B cell (primary cell): ENCODE measurements around the gene RNF2.

ENCODE experiments used
- CTCF ChIP-seq: fragments of 200-600 bp; IDR thresholded peaks from one replicate; pipeline ENCODE4 v1.8.0; 2022; ENCODE audit warnings: antibody characterized with exemption, mild to moderate bottlenecking
- EZH2 ChIP-seq: IDR thresholded peaks from 2 replicates; pipeline ENCODE4 v1.6.1; 2012; ENCODE audit warnings: borderline replicate concordance, low read depth, mild to moderate bottlenecking, moderate library complexity, low read length; ENCODE audit not compliant: insufficient read depth, poor library complexity, severe bottlenecking

DNA sequence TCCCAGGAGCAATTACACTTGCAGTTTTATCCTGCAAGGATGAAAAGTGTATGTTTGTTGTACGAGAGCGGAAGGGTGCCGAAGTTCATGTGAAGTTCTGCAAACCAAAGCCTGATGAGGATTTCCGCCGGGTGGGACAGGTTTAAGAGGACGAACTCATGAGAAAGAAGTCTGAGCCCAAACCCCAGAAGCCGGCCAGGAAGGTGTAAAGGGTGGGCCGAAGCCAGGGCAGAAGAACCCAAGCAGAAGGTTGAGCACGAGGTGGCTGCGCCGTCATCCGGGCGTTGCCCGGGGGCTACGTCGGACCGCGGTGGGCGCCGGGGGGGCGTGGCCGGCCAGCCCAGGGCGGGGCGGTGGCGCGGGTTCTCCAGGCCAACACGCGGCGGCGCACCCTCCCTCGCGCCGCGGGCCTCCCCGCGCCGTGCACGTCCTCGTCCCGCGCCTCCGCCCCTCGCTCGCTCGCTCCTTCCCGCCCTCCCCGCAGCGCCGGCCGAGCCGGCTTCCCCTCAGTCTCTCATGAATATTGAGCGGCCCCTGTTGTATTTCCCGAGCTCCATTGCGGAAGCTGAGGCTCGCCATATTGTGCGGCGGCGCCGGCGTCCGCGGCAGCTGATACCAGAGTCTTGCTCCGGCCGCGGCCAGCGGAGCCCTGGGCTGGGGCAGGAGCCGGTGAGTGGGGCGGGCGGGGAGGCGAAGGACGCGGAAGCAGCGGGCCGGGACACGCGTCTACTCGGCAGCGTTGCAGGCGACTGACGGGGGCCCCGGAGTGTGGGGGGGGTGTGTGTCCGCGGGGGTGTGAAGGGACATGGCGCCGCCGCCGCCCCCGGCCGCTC, at the start of gene RNF2:
- no peak for TF ChIP-seq CTCF
- no peak for TF ChIP-seq EZH2
